Pancreas (tissue), 10 donors: ENCODE measurements around the gene CAT. TPM values are rescaled to one million over a fixed set of nuclear protein-coding genes. Genes with fewer than 3 reads are reported as not detected.

Experiments used
- ATAC-seq, 4 donors: fragments of 200-7000 bp; cut with Tn5 transposase; one replicate each; pipeline versions ENCODE4 v1.8.0 to v1.9.1; 2020; ENCODE audit warnings: mild to moderate bottlenecking in 4 of 4, moderate library complexity in 4 of 4
- DNase-seq, 6 donors: peaks; one replicate each; pipeline ENCODE4 v3.0.0-alpha.2; 2020
- FAIRE-seq: peaks from 2 replicates; lab custom pipeline; 2012; peaks lifted over from hg19 to GRCh38; lab: Jason Lieb, UNC
- H3K27ac ChIP-seq, 4 donors: fragments of 200-600 bp; sonication (generic); 1 replicate in 3 of 4; 2 replicates in 1 of 4; pipeline versions ENCODE4 v1.5.0 to v1.8.0; 2020
- H3K27me3 ChIP-seq, 4 donors: fragments of 200-600 bp; one replicate each; pipeline ENCODE4 v1.8.0; 2021
- H3K36me3 ChIP-seq, 3 donors: fragments of 200-600 bp; sonication (generic) in 1 of 3; one replicate each; pipeline versions ENCODE4 v1.5.0 to v1.8.0; 2020 to 2021
- H3K4me1 ChIP-seq, 3 donors: fragments of 200-600 bp; one replicate each; pipeline ENCODE4 v1.8.0; 2021
- H3K4me3 ChIP-seq, 4 donors: fragments of 200-600 bp; sonication (generic) in 2 of 4; one replicate each; pipeline versions ENCODE4 v1.5.0 to v1.8.0; 2020 to 2021
- H3K9me3 ChIP-seq, 4 donors: fragments of 200-600 bp; one replicate each; pipeline ENCODE4 v1.8.0; 2021
- CTCF ChIP-seq, 4 donors: fragments of 200-600 bp; sonication (generic) in 3 of 4; IDR thresholded peaks; one replicate each; pipeline versions ENCODE4 v1.5.0 to v1.8.0; 2021; ENCODE audit warnings: antibody characterized with exemption in 4 of 4
- WGBS, 2 donors: extraction: QIAGEN DNeasy Blood & Tissue Kit; methylation state at CpG; one replicate each; pipeline ENCODE4 v1.1.7; 2013; 5-methylcytosine and 5-hydroxymethylcytosine counted together
- intact Hi-C, 3 donors: fragments of 100-400 bp; cut with DNase I; formaldehyde crosslinking; loops; one replicate each; pipeline versions ENCODE4 v1.11.1 to v1.14.2; 2022
- polyA plus RNA-seq, 2 donors: library from polyadenylated mRNA; stranded (reverse); fragments of 200-250 nt; gene quantifications; one replicate each; pipeline ENCODE4 v1.2.3, GENCODE V29; 2013
- total RNA-seq, 6 donors: library from RNA; stranded (reverse); fragmentation: NEBNext Ultra II Directional in 4 of 6; extraction: Animal tissue kit (Norgen Biotek cat#: 25700) in 4 of 6; gene quantifications; one replicate each; pipeline versions ENCODE4 v1.2.1 to v1.2.4, GENCODE V29; 2021 to 2023
- donor health status: healthy with polysubstance abuse.
- donor health status: DM: no; HTN: no; CAD: no; lungs with moderate emphysema.
- donor health status: DM: no; HTN: no; CAD: no.
- donor health status: control.
- donor health status: control.
- donor health status: Bipolar disorder and iron deficiency.
- donor health status: DM: yes; HTN: yes; CAD: no.
- donor health status: DM: no; HTN: no; CAD: no.
- donor health status: DM: no; HTN: no; CAD: no.
- donor health status: DM: yes; HTN: yes; CAD: no.

CAT gene
- total RNA-seq (10 to 100 TPM; 26.6 to 49.5 (median 46.2) TPM), polyA plus RNA-seq (10 to 100 TPM; 33.3 to 53.5 TPM)

- Histone ChIP-seq H3K4me3 (peak within 1 kb of the TSS; percentile 61 to 77 (median 70)), H3K4me1 (peaks cover 6 to 16% (median 16%) of the 10 kb centered on the region in 3 donors), H3K36me3 (no peaks in the 10 kb centered on the region), H3K27me3 (no peaks in the 10 kb centered on the region), H3K9me3 (no peaks in the 10 kb centered on the region), H3K27ac (peak within 1 kb of the TSS; percentile 95 to 99 (median 97))
- WGBS, 2 donors = 0% methylated on average over 62 of the region's 62 CpGs
- DNase-seq (peak; percentile 95 to 99 (median 98)), ATAC-seq (peak; percentile 97 to 99 (median 97)), FAIRE-seq (no peak)
- intact Hi-C loops = no loop called here
- no peak for TF ChIP-seq CTCF (IDR thresholded peaks at IDR 0.05)
Observed at GRCh38 chr11:34438529-34439507, at the start of gene CAT. Gene CAT (plus strand): TSS chr11:34438934. CDS start chr11:34439014, 80 bp downstream.

DNA sequence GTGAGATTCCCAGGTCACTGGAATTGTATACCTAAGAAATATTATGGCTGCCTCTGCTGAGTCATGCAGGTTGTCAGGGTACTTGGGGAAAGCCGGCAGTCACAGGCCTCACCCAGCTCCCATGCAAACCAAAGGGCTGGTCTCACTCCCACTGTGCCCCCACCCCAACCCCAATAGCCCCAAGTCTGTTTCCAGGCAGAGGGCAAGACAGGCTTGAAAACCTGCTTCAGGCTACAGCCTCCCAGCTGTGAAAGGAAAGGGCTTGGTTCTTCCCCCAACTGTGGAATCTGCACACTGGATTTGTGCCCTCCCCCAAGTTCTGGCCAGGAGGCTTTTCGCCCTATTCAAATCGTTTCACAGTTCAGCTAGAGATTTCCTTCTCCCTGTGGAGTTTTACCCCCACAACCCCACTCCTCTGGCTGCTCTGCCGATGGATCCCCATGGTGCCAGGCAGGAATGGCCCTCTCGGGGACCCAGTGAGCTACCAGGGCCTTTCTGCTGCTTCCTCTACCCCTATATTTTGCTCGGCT is 43.9 kb upstream of the CAT start:
- intact Hi-C loops = no loop called here
- H3K4me3 ChIP-seq = no peak overlapping the region
- 76 to 81% methylated on average over 6 of the region's 6 CpGs for WGBS, 2 donors
- FAIRE-seq = no peak
- no peak for TF ChIP-seq CTCF (IDR thresholded peaks at IDR 0.05)
- H3K27ac ChIP-seq = no peak overlapping the region
- H3K27me3 ChIP-seq = no peaks in the 10 kb centered on the region
- no peak for DNase-seq
- no peaks in the 10 kb centered on the region for H3K36me3 ChIP-seq
- H3K9me3 ChIP-seq = no peaks in the 10 kb centered on the region
- no peak for ATAC-seq
- H3K4me1 ChIP-seq = no peaks in the 10 kb centered on the region

DNA sequence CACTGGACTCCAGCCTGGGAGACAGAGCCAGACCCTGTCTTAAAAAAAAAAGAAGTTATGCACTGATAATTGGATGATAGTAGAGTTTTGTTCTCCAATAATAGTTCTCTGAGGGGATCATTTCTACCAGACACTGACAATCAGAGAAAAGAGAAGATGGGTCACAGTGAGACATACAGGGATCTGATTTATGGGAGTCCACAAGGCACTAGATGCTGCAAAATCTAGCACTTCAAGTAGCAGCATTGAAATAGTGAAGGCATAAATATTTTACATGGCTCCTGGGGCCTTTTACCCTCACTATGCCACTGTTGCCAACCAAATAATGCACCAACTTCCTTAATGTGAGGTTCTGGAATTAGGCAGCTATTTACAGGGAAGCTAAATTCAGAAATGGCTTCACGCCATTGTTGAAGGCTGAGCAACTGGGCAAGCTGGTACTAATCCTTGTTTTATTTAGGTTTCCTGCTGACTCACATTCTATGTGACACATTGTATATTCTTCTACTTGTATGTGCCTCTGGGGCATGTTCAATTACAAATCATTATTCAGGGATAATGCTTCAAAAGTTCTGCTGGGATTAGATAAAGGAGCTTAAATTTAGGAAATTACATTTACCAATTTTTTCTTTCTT is 42.7 kb upstream of the CAT start:
- FAIRE-seq (no peak), ATAC-seq (peak in 1 of 4 donors; percentile 25), DNase-seq (no peak)
- Histone ChIP-seq H3K36me3 (no peaks in the 10 kb centered on the region), H3K9me3 (no peaks in the 10 kb centered on the region), H3K27me3 (no peaks in the 10 kb centered on the region), H3K4me1 (no peaks in the 10 kb centered on the region), H3K4me3 (no peak overlapping the region), H3K27ac (no peak overlapping the region)
- intact Hi-C loops = no loop called here
- TF ChIP-seq CTCF (IDR thresholded peaks at IDR 0.05) = no peak
- 91 to 96% methylated on average over 1 of the region's 1 CpG for WGBS, 2 donors

GRCh38 chr11:34397120-34397519 is 41.6 kb upstream of the CAT start:
- no peaks in the 10 kb centered on the region for H3K36me3 ChIP-seq
- FAIRE-seq = no peak
- no peak for TF ChIP-seq CTCF (IDR thresholded peaks at IDR 0.05)

More at GRCh38 chr11:34397120-34397519, 41.6 kb upstream of the CAT start:
- no peaks in the 10 kb centered on the region for H3K4me1 ChIP-seq
- 67 to 76% methylated on average over 1 of the region's 1 CpG for WGBS, 2 donors
- H3K27me3 ChIP-seq = no peaks in the 10 kb centered on the region
- H3K4me3 ChIP-seq = no peak overlapping the region
- no peak for ATAC-seq
- H3K9me3 ChIP-seq = no peaks in the 10 kb centered on the region
- no peak overlapping the region for H3K27ac ChIP-seq
- intact Hi-C loops = no loop called here
- no peak for DNase-seq
